Smooth muscle cell (in vitro differentiated cells): ENCODE measurements around the gene EHD1. TPM values are rescaled to one million over a fixed set of nuclear protein-coding genes. Genes with fewer than 3 reads are reported as not detected.

Experiments used
- DNase-seq: peaks from one replicate; lab custom pipeline; 2025; ENCODE audit not compliant: unreplicated experiment; lab: John Stamatoyannopoulos, UW
- H2AFZ ChIP-seq: fragments of 200-600 bp; sonication (generic); 2 replicates; pipeline ENCODE4 v1.6.0; 2016; ENCODE audit warnings: antibody characterized with exemption, low read depth, mild to moderate bottlenecking
- H3F3A ChIP-seq: fragments of 200-600 bp; sonication (generic); 2 replicates; pipeline ENCODE4 v1.6.0; 2017; ENCODE audit warnings: antibody characterized with exemption, low read depth
- H3K27ac ChIP-seq: fragments of 200-600 bp; sonication (generic); 2 replicates; pipeline ENCODE4 v1.5.1; 2016; ENCODE audit warnings: low read depth, mild to moderate bottlenecking
- H3K27me3 ChIP-seq: fragments of 200-600 bp; sonication (generic); 2 replicates; pipeline ENCODE4 v1.6.1; 2016; ENCODE audit warnings: low read depth, mild to moderate bottlenecking
- H3K36me3 ChIP-seq: fragments of 200-600 bp; sonication (generic); 2 replicates; pipeline ENCODE4 v1.5.1; 2016; ENCODE audit warnings: low read depth
- H3K4me1 ChIP-seq: fragments of 200-600 bp; sonication (generic); 2 replicates; pipeline ENCODE4 v1.5.1; 2016; ENCODE audit warnings: low read depth
- H3K4me2 ChIP-seq: fragments of 200-600 bp; sonication (generic); 2 replicates; pipeline ENCODE4 v1.6.0; 2016; ENCODE audit warnings: mild to moderate bottlenecking
- H3K4me3 ChIP-seq: fragments of 200-600 bp; sonication (generic); 2 replicates; pipeline ENCODE4 v1.5.1; 2016; ENCODE audit warnings: mild to moderate bottlenecking
- H3K79me2 ChIP-seq: fragments of 200-600 bp; sonication (generic); 2 replicates; pipeline ENCODE4 v1.6.0; 2016; ENCODE audit warnings: low read depth, mild to moderate bottlenecking
- H3K9ac ChIP-seq: fragments of 200-600 bp; sonication (generic); 2 replicates; pipeline ENCODE4 v1.6.0; 2016; ENCODE audit warnings: low read depth
- H3K9me3 ChIP-seq: fragments of 200-600 bp; sonication (generic); replicated peaks from 2 replicates; pipeline ENCODE4 v1.5.1; 2016; ENCODE audit warnings: low read depth
- H4K20me1 ChIP-seq: fragments of 200-600 bp; sonication (generic); 2 replicates; pipeline ENCODE4 v1.6.0; 2016; ENCODE audit warnings: low read depth
- WGBS: methylation state at CpG from one replicate; pipeline ENCODE4 v1.1.7; 2016; ENCODE audit warnings: low lambda C conversion rate; 5-methylcytosine and 5-hydroxymethylcytosine counted together
- polyA plus RNA-seq: library from polyadenylated mRNA; unstranded; fragments of >200 nt; fragmentation: Nextera tagmentation; extraction: Ambion mirVana; gene quantifications from 2 replicates; pipeline ENCODE4 v1.2.1, GENCODE V29; 2016
- total RNA-seq: library from RNA; depleted of rRNA; stranded (reverse); fragments of >200 nt; gene quantifications from 2 replicates; pipeline ENCODE4 v1.2.3, GENCODE V29; 2014
- TF ChIP-seq, protein P1 (sequence below): fragments of 200-600 bp; sonication (generic); IDR thresholded peaks from 2 replicates; pipeline ENCODE4 v1.5.1; 2017; ENCODE audit warnings: borderline replicate concordance, mild to moderate bottlenecking, antibody characterized with exemption; ENCODE audit not compliant: insufficient read depth, poor library complexity, severe bottlenecking

The EHD1 gene
- total and polyA plus RNA-seq, 2 experiments from 2014 or later, result 42.8 to 59.8 TPM

DNA sequence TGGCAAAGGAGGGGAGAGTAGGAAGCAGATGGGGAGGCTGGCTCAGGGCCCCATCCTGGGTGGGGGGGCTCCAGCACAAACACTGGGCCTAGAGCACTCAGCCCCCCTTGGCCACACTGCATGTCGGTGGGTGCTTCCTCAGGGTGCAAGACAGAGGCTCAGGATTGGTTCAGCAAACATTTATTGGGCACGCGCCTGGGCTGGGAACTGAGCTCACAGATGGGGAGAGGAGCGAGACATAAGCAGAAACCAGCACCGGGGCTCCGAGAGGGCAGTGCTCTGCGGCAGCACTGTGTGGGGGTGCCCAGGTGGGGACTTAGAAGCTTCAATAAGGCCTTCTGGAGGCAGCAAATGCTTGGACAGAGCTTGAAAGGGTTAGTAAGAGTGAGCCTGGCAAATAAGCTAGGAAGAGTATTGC lies 12.1 kb upstream of the EHD1 start:
- Histone ChIP-seq H3K79me2 (no peaks in the 10 kb centered on the region), H3K9ac (no peak overlapping the region), H3K4me3 (peak overlapping the region; percentile 40), H3K27me3 (no peaks in the 10 kb centered on the region), H3K27ac (no peak overlapping the region), H4K20me1 (no peaks in the 10 kb centered on the region), H3F3A (peaks cover 14% of the 10 kb centered on the region), H3K4me2 (no peak overlapping the region), H3K4me1 (peaks cover 18% of the 10 kb centered on the region), H3K36me3 (no peaks in the 10 kb centered on the region), H2AFZ (no peak overlapping the region), H3K9me3 (no peaks in the 10 kb centered on the region)
- TF ChIP-seq, protein P1, sequence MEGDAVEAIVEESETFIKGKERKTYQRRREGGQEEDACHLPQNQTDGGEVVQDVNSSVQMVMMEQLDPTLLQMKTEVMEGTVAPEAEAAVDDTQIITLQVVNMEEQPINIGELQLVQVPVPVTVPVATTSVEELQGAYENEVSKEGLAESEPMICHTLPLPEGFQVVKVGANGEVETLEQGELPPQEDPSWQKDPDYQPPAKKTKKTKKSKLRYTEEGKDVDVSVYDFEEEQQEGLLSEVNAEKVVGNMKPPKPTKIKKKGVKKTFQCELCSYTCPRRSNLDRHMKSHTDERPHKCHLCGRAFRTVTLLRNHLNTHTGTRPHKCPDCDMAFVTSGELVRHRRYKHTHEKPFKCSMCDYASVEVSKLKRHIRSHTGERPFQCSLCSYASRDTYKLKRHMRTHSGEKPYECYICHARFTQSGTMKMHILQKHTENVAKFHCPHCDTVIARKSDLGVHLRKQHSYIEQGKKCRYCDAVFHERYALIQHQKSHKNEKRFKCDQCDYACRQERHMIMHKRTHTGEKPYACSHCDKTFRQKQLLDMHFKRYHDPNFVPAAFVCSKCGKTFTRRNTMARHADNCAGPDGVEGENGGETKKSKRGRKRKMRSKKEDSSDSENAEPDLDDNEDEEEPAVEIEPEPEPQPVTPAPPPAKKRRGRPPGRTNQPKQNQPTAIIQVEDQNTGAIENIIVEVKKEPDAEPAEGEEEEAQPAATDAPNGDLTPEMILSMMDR, result no peak
- DNase-seq, result no peak
- WGBS, result 97% methylated on average over 7 of the region's 7 CpGs

DNA sequence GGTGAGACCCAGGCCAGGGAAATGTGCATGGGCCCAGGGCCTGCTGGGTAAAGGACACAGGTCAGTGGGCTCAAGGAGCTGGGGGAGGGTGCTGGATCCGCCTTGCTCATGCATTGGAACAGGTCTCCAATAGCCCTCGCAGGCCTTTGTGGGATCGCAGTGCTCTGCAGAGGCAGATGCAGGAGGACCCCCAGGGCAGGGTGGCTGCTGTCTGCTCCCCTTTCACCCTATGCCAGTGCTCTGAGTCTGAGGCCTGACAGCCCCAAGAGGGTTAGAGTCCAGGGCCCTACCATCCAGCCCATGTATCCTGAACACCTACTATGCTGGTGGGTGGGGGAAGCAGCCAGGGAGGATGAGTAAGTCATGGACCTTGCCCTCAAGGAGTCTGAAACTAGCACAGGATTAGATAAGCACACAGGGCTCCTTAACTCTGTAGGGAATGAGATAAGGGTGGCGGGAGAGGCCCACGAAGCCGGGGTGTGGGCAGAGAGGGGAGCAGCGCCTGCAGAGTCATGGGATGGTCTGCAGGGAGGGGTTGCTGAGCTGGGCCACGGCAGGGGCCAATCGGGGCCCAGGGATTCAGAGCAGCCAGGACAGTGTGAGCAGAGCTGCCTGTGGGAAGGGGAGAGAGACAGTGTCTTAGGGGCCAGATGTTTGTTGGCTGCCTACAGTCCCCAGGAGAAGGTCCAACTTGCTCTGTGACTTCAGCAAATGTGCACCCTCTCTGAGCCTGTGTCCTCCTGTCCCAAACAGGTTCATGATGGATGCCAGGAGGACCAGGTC lies 10.5 kb upstream of the EHD1 start:
- H4K20me1 ChIP-seq, result no peaks in the 10 kb centered on the region
- H3K9me3 ChIP-seq, result no peaks in the 10 kb centered on the region
- H3K9ac ChIP-seq, result no peak overlapping the region
- peak overlapping the region; percentile 44 for H3K27ac ChIP-seq
- H3K4me2 ChIP-seq, result peak overlapping the region; percentile 82
- H3K4me1 ChIP-seq, result peaks cover 18% of the 10 kb centered on the region
- no peak overlapping the region for H3K4me3 ChIP-seq
- no peak for DNase-seq
- no peaks in the 10 kb centered on the region for H3K27me3 ChIP-seq
- no peak overlapping the region for H2AFZ ChIP-seq
- H3K79me2 ChIP-seq, result no peaks in the 10 kb centered on the region
- TF ChIP-seq, protein P1, result peak; percentile 6
- 30% methylated on average over 9 of the region's 9 CpGs for WGBS
- peaks cover 14% of the 10 kb centered on the region for H3F3A ChIP-seq
- no peaks in the 10 kb centered on the region for H3K36me3 ChIP-seq

DNA sequence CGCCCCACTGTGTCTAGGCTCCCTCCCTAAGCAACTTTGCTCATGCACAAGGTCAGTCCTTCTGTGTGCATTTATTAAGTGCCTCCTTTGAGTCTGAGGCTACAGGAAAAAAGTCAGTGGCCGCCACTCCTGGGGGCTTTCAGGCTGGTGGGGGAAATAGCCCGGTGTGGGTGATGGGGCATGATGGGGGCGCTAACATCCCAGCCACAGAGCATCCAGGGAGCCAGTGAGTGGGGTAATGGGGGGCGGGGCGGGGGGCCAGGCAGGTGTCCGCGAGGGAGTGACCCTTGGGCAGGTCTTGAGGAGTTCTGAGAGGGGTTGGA lies 9.9 kb upstream of the EHD1 start:
- Histone ChIP-seq H3K27ac (no peak overlapping the region), H3K9ac (no peak overlapping the region), H4K20me1 (no peaks in the 10 kb centered on the region), H3K4me2 (peak overlapping the region; percentile 82), H3K36me3 (no peaks in the 10 kb centered on the region), H3K9me3 (no peaks in the 10 kb centered on the region), H3K4me3 (peak overlapping the region; percentile 29), H3F3A (peaks cover 14% of the 10 kb centered on the region), H3K79me2 (no peaks in the 10 kb centered on the region), H3K27me3 (no peaks in the 10 kb centered on the region), H3K4me1 (peaks cover 18% of the 10 kb centered on the region), H2AFZ (peak overlapping the region; percentile 69)
- WGBS, result 76% methylated on average over 8 of the region's 8 CpGs
- TF ChIP-seq, protein P1, result no peak
- no peak for DNase-seq
